Globus pallidus (tissue), 1 donor: ENCODE measurements around the gene CBLB.
"Not testable (repeated sequence)": the region's sequence is repeated elsewhere in the genome, so short reads cannot be mapped to it uniquely, and the experiment has no call there.

Experiments
- DNase-seq: peaks from one replicate; pipeline ENCODE4 v3.0.0-alpha.2; 2015; ENCODE audit warnings: low spot score

The CBLB gene

GRCh38 chr3:105821433-105821832, 47.4 kb downstream of the CBLB start:
- DNase-seq, result no peak

DNA sequence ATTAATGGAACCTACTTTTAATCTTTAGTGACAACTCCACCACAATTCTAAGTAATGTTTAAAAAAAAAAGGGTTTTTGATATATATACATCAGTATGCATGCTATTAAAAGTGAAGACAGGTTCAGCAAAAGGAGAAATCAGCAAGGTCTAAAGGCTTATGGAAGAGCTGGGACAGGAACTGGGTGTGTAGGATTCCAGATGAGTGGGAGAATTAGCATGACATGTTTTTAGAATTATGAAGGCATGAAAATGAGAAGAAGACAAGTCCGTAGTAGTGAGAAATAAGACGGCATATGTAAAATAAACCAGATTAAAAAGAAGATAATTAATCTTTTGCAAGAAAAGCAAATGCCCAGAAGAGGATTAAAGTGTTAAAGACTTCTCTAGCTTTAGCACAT, 52.0 kb downstream of the CBLB start:
- no peak for DNase-seq

GRCh38 chr3:105815331-105815730, 53.5 kb downstream of the CBLB start:
- DNase-seq, result not testable (repeated sequence)

GRCh38 chr3:105813710-105814109, 55.1 kb downstream of the CBLB start:
- DNase-seq, result no peak

GRCh38 chr3:105812194-105812586, 56.6 kb downstream of the CBLB start:
- DNase-seq, result no peak

DNA sequence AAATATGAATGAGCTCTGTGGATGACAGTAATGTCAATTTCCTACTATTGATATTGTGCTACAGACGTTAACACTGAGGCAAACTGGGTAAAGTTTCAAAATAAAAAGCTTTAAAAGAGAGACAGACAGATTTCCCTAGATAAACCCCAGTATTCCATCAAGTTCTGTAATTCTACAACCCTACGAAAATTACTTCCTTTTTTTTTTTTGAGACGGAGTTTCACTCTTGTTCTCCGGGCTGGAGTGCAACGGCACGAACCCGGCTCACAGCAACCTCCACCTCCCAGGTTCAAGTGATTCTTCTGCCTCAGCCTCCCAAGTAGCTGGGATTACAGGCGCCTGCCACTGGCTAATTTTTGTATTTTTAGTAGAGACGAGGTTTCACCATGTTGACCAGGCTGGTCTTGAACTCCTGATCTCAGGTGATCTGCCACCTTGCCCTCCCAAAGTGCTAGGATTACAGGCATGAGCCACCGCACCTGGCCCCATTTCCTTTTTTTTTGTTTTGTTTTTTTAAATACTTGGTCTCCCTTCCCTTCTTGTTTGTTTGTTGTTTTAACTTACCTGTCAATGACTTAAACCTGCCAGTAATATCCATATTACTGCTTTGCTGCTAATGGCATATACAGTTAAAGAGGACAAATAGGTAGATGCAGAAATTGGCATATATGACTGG, 57.2 kb downstream of the CBLB start:
- no peak for DNase-seq

- no peak for DNase-seq
These were observed 59.5 kb downstream of the CBLB start for GRCh38 chr3:105809208-105809888.

DNA sequence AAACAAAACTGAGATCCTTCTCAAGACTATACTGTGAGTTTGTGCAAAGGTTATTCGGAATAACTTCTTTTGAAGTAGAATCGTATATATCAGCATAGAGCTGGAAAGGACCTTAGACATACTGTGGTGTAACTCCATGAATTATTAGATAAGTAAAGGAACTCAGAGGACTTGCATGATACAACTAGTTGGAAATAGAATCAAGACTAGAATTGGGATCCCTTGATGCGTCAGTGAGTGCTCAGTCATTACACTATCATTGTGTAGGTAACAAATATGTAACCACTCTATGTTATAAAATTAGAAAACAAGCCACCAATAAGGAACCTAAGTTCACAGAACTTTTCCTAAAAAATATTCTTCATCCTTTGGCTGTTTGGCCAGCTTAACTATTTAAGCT, 61.1 kb downstream of the CBLB start:
- DNase-seq, result no peak

- no peak for DNase-seq
These were observed 61.7 kb downstream of the CBLB start for GRCh38 chr3:105807146-105807545.

DNA sequence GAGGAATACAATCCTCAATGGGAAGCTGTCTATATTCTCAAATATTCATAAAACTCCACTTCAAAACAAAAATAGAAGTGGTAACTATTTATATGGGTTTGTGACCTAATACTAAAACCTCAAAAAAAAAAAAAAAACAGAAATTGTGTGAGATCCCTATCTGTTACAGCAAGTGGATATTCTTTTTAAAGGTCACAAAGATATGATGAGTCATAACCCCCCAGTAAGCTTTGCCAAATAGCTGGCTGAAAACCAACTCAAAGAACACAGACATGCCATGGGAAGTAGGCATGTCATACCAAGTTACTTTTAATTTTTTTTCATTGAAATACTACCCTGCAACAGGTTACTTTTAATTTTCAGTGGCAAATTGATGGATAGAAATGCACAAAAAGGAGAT, 62.5 kb downstream of the CBLB start:
- no peak for DNase-seq

- no peak for DNase-seq
These were observed 63.4 kb downstream of the CBLB start for GRCh38 chr3:105805404-105805803.

- no peak for DNase-seq
These were observed 66.6 kb downstream of the CBLB start for GRCh38 chr3:105802118-105802706.

DNA sequence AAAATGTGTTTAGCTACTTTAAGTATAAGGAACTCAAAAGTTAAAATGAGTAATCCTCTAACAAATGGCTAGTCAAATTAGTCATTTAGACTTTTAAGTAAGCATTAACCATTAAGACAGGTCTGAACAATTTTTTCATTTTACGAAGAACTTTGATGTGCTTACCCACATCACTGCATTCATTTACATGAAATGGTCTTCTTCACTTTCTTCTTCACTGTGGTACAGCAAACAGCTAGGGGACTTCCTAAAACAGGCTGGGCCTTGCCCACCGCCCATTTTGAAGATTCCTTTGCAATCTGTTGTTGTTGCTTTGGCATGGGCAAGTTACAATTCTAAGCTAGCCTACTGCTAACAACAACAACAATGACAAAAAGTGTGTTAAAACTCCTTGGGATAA, 67.4 kb downstream of the CBLB start:
- no peak for DNase-seq

GRCh38 chr3:105800320-105800719, 68.5 kb downstream of the CBLB start:
- DNase-seq, result no peak

DNA sequence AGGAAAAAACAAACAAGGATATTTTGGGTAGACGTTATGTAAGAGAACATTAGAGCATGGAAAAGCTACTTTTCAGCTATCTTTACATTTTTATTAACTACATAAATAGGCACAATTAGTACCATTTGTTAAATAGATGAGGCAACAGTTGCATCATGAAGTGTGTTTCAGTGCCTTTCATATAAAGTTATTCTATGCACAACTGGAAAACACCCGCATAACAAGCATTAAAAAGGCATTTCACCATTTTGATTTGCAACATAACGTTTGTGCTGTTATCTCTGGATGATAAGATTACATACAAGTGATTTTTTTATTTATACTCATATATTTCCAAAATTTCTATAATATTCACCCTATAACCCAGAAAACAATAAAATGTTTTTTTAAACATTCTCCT, 69.5 kb downstream of the CBLB start:
- no peak for DNase-seq

- DNase-seq, result no peak
These were observed 70.4 kb downstream of the CBLB start for GRCh38 chr3:105798381-105798934.

DNA sequence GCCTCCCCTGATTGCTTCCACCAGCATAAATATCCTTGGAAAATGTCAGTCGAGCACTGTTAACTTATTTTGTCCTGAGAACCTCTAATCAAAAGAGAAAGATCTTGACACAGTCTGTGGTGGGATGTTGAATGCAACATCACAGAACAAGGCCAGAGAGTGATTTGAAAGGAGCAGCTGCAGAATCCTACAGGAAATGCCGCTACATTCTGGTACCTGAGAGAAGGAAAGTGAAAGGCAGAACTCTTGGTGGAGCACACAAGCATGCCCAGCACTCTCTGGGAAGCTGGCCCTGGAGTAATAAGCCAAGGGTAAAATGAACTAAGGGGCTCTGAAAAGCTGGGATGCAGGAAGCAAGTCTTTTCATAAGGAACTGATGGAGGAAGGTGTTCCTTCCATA, 75.8 kb downstream of the CBLB start:
- DNase-seq, result no peak

DNA sequence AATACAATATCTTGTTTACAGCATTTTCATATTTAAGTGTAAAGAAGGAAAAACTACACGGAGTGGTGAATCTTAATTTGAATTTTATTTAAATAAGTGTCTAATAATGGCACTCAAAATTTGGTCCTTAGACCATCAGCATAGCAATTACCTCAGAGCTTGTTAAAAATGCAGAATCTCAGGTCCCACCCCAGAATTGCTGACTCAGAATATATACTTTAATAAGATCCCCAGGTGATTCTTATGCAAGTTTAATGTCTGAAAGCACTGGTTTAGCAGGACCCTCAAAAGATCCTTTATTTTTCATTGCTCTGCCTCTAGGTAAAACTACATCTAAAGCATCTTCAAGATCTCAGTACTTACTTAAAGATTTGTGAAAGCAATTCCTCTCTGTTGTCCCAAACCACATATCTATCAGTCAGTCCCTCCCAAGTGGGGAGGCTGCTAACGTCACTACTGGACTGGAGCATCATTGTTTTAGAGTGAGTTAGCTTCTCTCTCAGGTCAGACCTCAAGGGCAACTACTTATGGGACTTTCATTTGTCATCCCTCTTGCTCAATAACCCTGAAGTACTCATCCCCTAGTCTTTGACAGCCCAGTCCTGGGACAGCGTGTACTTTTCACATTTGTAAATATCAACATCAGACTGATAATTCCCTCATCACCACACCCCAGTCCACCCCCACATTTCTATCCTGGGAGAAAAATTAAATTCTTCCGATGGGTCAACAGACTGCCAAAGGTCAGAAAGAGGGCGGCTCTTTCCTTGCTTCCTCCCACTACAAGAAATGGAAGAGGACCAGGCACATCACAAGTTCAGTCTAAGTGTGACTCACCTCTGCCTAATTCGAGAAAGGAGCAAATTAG, 76.7 kb downstream of the CBLB start:
- no peak for DNase-seq

DNA sequence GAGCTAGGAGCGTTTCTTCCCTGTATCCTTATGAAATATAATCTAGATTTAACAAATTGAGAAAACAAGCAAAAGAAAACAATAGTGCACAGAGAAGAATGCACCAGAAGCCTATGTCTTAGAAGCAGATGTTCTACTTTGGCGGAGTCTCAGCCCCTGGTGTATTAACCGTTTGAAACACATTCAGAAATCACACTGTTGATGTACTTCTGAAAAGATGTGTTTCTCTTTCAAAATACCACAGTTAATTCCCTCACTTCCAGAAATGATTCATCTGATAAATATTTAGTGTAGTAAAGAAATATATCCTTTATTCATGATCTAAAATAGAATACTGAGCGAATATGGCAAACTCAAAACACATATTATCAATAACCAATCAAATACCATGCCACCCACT, 77.7 kb downstream of the CBLB start:
- no peak for DNase-seq

DNA sequence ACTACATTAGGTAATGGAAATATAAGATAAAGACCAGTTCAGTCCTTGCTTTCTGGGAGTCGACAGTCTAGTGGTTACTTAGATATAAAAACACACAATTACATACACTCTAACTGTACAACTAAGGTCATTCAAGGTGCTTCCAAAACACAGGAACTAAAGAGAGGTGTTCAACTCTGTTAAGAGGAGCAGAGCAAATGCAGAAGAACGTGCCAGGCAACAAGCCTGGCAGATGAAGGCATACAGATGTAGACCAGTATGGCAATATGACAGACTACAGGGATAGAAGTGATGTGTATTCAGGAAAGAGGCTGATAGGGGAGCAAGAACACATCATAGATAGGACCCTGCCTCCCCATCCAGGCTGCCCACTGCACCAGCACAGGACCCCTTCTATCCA, 78.3 kb downstream of the CBLB start:
- no peak for DNase-seq

DNA sequence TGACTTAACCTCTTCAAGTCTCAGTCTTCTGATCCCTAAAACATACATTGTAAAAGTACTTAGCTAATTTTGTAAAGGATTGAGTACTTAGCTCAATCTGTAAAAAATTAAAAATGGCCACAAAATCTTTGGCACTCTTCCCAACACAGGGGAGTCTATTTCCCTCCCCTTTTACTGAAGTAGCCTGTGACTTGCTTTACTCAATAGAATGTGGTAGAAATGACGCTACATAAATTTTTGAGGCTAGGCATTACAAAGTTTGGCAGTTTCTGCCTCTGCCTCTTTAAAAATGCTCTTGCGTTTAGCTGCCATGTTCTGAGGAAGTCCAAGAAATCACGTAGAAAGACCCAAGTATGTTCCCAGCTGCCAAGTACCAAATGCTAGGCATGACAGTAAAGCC, 80.2 kb downstream of the CBLB start:
- no peak for DNase-seq

- no peak for DNase-seq
These were observed 81.4 kb downstream of the CBLB start for GRCh38 chr3:105787453-105787852.
